BJ (cell line): ENCODE measurements around the gene SLC35F4. TPM values are rescaled to one million over a fixed set of nuclear protein-coding genes. Genes with fewer than 3 reads are reported as not detected.
"Not testable (repeated sequence)": the region's sequence is repeated elsewhere in the genome, so short reads cannot be mapped to it uniquely, and the experiment has no call there.

Experiments
- CTCF ChIA-PET: fragments of 350-600 bp; formaldehyde crosslinking; extraction: SDS; loops from one replicate; lab custom pipeline; 2021; ENCODE audit warnings: antibody characterized with exemption, inconsistent platforms; lab: Yijun Ruan, JAX
- POLR2A ChIA-PET: fragments of 300-600 bp; sonication (Branson Sonifier 250); formaldehyde crosslinking; extraction: SDS; loops from one replicate; lab custom pipeline; 2021; ENCODE audit warnings: antibody characterized with exemption; lab: Charles Lee
- DNase-seq: peaks from one replicate; pipeline ENCODE4 v3.0.0-alpha.2; 2011; ENCODE audit warnings: low read depth
- H3K27me3 ChIP-seq: 2 replicates; pipeline ENCODE4 v1.6.0; 2011; ENCODE audit warnings: low read length; ENCODE audit not compliant: control insufficient read depth, insufficient read depth
- H3K36me3 ChIP-seq: 2 replicates; pipeline ENCODE4 v1.5.1; 2011; ENCODE audit warnings: low read length; ENCODE audit not compliant: control insufficient read depth, insufficient read depth
- H3K4me3 ChIP-seq: 2 replicates; pipeline ENCODE4 v1.5.1; 2011; ENCODE audit warnings: low read depth, mild to moderate bottlenecking, control low read depth, low read length
- CTCF ChIP-seq: IDR thresholded peaks from 2 replicates; pipeline ENCODE4 v1.5.1; 2011; ENCODE audit warnings: low read depth, mild to moderate bottlenecking, control low read depth, inconsistent platforms, low read length, moderate library complexity; ENCODE audit not compliant: insufficient read depth
- polyA plus RNA-seq: library from polyadenylated mRNA; depleted of rRNA; stranded (reverse); fragments of >200 nt; gene quantifications from 2 replicates; pipeline ENCODE4 v1.2.3, GENCODE V29; 2011

The SLC35F4 gene
- polyA plus RNA-seq, 1 experiment = not detected

DNA sequence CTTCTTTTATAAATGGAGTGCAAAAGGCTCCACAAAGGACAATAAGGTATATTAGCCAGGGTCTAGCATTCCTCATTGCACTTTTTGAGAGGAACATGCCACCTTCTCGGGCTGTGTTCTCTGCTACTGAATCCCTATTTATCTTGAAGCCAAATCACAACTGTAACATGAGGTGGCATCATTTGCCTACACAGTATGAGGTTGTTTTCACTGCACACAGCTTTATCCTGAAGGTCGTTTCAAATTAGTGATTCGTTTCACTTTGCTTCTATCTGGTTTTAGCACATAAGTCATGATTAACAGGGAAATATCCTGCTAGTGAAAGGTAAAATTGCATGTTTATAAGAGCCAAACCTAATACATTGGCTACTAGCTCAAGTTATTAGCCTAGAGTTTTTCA is 153.8 kb downstream of the SLC35F4 start:
- Histone ChIP-seq H3K27me3 (no peaks in the 10 kb centered on the region), H3K36me3 (no peaks in the 10 kb centered on the region), H3K4me3 (no peak overlapping the region)
- POLR2A ChIA-PET = no interaction called here
- CTCF ChIA-PET = interaction anchor here (1.0 kb wide), 1 partner anchor 19 kb away, joined by 5 read pairs; no protein-coding TSS in a partner anchor
- no peak for DNase-seq
- TF ChIP-seq CTCF = no peak

- DNase-seq = no peak
These were observed 156.0 kb downstream of the SLC35F4 start for GRCh38 chr14:57709909-57710308.

GRCh38 chr14:57709086-57709485 is 156.8 kb downstream of the SLC35F4 start:
- H3K36me3 ChIP-seq, DNase-seq, CTCF ChIA-PET, POLR2A ChIA-PET, H3K27me3 ChIP-seq, H3K4me3 ChIP-seq: not testable (repeated sequence)

More at GRCh38 chr14:57709909-57710308, 156.0 kb downstream of the SLC35F4 start:
- ChIA-PET CTCF (no interaction called here), POLR2A (no interaction called here)
- Histone ChIP-seq H3K4me3 (no peak overlapping the region), H3K36me3 (no peaks in the 10 kb centered on the region), H3K27me3 (no peaks in the 10 kb centered on the region)
- TF ChIP-seq CTCF = no peak

DNA sequence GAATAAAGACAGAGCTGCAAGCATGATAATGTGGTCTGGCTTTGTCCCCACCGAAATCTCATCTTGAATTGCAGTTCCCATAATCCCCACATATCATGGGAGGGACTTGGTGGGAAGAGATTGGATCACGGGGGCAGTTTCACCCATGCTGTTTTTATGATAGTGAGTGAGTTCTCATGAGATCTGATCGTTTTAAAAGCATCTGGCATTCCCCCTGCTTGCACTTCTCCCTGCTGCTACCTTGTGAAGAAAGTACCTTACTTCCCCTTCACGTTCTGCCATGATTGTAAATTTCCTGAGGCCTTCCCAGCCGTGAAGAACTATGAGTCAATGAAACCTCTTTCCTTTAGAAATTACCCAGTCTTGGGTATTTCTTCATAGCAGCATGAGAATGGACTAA is 158.7 kb downstream of the SLC35F4 start:
- TF ChIP-seq CTCF = no peak
- Histone ChIP-seq H3K36me3 (no peaks in the 10 kb centered on the region), H3K27me3 (no peaks in the 10 kb centered on the region), H3K4me3 (no peak overlapping the region)
- CTCF ChIA-PET = no interaction called here
- POLR2A ChIA-PET = no interaction called here
- DNase-seq = no peak

DNA sequence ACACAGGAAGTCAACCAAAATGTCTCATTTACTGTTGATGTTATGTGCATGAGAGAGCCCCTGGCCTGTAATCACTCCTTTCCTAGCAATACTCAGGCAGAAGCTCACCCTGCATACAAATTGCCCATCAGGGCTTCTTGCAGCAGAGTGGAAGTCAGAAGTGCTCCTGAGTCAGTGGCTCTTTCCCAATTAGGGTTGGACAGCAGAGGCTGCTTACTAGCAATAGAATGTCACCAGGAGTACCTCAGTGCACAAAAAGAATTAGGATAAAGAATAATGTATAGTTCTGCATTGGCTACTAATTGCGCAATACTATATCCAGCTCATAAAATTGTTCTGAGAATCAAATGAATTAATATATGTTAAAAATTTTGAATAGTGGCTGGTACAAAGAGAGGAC is 161.1 kb downstream of the SLC35F4 start:
- Histone ChIP-seq H3K4me3 (no peak overlapping the region), H3K27me3 (no peaks in the 10 kb centered on the region), H3K36me3 (no peaks in the 10 kb centered on the region)
- POLR2A ChIA-PET = no interaction called here
- no peak for DNase-seq
- CTCF ChIA-PET = interaction anchor here (1.5 kb wide), 1 partner anchor 12 kb away, joined by 5 read pairs; no protein-coding TSS in a partner anchor
- TF ChIP-seq CTCF = no peak

DNA sequence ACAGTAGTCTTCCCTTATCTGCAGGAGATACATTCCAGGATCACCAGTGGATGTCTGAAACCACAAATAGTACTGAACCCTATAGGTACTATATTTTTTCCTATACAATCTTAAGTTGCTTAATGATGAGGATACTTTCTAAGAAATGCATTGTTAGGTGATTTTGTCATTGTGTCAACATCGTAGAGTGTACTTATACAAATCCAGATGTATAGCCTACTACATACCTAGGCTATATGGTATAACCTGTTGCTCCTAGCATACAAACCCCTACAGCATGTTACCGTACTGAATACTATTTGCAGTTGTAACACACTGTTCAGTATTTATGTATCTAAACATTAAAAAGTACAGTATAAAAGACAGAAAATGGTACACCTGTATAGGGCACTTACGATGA is 165.9 kb downstream of the SLC35F4 start:
- H3K36me3 ChIP-seq = no peaks in the 10 kb centered on the region
- CTCF ChIA-PET = no interaction called here
- POLR2A ChIA-PET = no interaction called here
- no peak for DNase-seq
- TF ChIP-seq CTCF = no peak
- H3K4me3 ChIP-seq = no peak overlapping the region
- no peaks in the 10 kb centered on the region; the same call in 1 of the 2 replicates for H3K27me3 ChIP-seq
